Measurements from ENCODE around the gene TSPAN17.

GRCh38 chr5:176640616-176641015 is 6.7 kb upstream of the TSPAN17 start:
- no peak for TF ChIP-seq POLR2A (IDR thresholded peaks at IDR 0.05)
- TF ChIP-seq, protein P1, sequence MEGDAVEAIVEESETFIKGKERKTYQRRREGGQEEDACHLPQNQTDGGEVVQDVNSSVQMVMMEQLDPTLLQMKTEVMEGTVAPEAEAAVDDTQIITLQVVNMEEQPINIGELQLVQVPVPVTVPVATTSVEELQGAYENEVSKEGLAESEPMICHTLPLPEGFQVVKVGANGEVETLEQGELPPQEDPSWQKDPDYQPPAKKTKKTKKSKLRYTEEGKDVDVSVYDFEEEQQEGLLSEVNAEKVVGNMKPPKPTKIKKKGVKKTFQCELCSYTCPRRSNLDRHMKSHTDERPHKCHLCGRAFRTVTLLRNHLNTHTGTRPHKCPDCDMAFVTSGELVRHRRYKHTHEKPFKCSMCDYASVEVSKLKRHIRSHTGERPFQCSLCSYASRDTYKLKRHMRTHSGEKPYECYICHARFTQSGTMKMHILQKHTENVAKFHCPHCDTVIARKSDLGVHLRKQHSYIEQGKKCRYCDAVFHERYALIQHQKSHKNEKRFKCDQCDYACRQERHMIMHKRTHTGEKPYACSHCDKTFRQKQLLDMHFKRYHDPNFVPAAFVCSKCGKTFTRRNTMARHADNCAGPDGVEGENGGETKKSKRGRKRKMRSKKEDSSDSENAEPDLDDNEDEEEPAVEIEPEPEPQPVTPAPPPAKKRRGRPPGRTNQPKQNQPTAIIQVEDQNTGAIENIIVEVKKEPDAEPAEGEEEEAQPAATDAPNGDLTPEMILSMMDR (IDR thresholded peaks at IDR 0.05) = no peak
